ENCODE measurements around the gene VSIG8. TPM values are rescaled to one million over a fixed set of nuclear protein-coding genes. Genes with fewer than 3 reads are reported as not detected.

VSIG8 gene
- total and polyA plus RNA-seq, 2 donors (not counting 3 experiments of a cell fraction or from before 2014, with no cell fraction given), result not detected

- no peak overlapping the region for H3K4me3 ChIP-seq (replicated peaks in 1 of 3; ENCODE audit: insufficient read depth in 1 of 3, low read depth in 1 of 3, low read length in 3 of 3)
- H3K9me1 ChIP-seq (replicated peaks; ENCODE audit: control insufficient read depth, extremely low read depth, insufficient read depth, low read length), result no peaks in the 10 kb centered on the region
- H3K9me3 ChIP-seq (replicated peaks; ENCODE audit: control insufficient read depth, insufficient read depth, low read length), result no peaks in the 10 kb centered on the region
- H3K27ac ChIP-seq (ENCODE audit: insufficient read depth, low read depth, low read length), result peak overlapping the region; percentile 81
- H3K9ac ChIP-seq (replicated peaks; ENCODE audit: extremely low read depth, insufficient read depth, low read length), result peak overlapping the region; percentile 62
- H3K36me3 ChIP-seq (ENCODE audit: control insufficient read depth in 2 of 2, extremely low read depth in 1 of 2, insufficient read depth in 2 of 2, low read length in 2 of 2), result no peaks in the 10 kb centered on the region
- no peak overlapping the region for H2AFZ ChIP-seq (ENCODE audit: low read depth, low read length)
- peak; percentile 14 for DNase-seq (ENCODE audit: low read depth, low spot score)
- BruUV-seq (replicated peaks), result no TSS peak
- FAIRE-seq, result peak; percentile 37
- dilution Hi-C loops (cut with MboI; ENCODE audit: extremely low pct_ligation_motif_present, low sequenced_read_pairs) (no loop called here), intact Hi-C loops (cut with micrococcal nuclease) (no loop called here)
- no peak overlapping the region for H3K4me2 ChIP-seq (ENCODE audit: insufficient read depth, low read length)
- CTCF ChIA-PET, result interaction anchor here (1.0 to 1.2 kb wide), 2 partner anchors 96 to 112 kb away, joined by 3 to 4 read pairs; no protein-coding TSS in a partner anchor
- no peaks in the 10 kb centered on the region for H4K20me1 ChIP-seq (replicated peaks; ENCODE audit: control insufficient read depth, extremely low read depth, insufficient read depth, low read length)
- no peaks in the 10 kb centered on the region for H3K79me2 ChIP-seq (ENCODE audit: control insufficient read depth, insufficient read depth, low read length)
- peaks cover 30% of the 10 kb centered on the region for H3K4me1 ChIP-seq (ENCODE audit: control insufficient read depth, extremely low read depth, insufficient read depth, low read length)
- H3K27me3 ChIP-seq (ENCODE audit: control insufficient read depth in 2 of 2, insufficient read depth in 2 of 2, low read length in 2 of 2), result no peaks in the 10 kb centered on the region
- no peak for TF ChIP-seq POLR2AphosphoS5 (IDR thresholded peaks at IDR 0.05; ENCODE audit: insufficient read depth, low read depth, low read length)
- TF ChIP-seq MYC (IDR thresholded peaks at IDR 0.05; ENCODE audit: low read depth, low read length), result no peak
- TF ChIP-seq GATA2 (IDR thresholded peaks at IDR 0.05; ENCODE audit: insufficient read depth, insufficient read length, low read depth, low read length), result no peak
- TF ChIP-seq MAX (IDR thresholded peaks at IDR 0.05; ENCODE audit: insufficient read depth, insufficient read length), result no peak
- no peak for TF ChIP-seq CTCF (IDR thresholded peaks at IDR 0.05; ENCODE audit: extremely low read depth in 1 of 2, insufficient read depth in 1 of 2, low read depth in 1 of 2, low read length in 2 of 2)
- TF ChIP-seq POLR2A (IDR thresholded peaks at IDR 0.05; ENCODE audit: low read depth, low read length), result no peak
- TF ChIP-seq FOS (IDR thresholded peaks at IDR 0.05; ENCODE audit: borderline replicate concordance, insufficient read depth, low read length), result no peak
- no peak for TF ChIP-seq JUN (IDR thresholded peaks at IDR 0.05; ENCODE audit: borderline replicate concordance, insufficient read depth, insufficient read length, low read depth)
- TF ChIP-seq EZH2 (IDR thresholded peaks at IDR 0.05; ENCODE audit: borderline replicate concordance, low read depth, low read length, severe bottlenecking), result no peak
- POLR2A ChIA-PET, result interaction anchor here (0.9 to 1.3 kb wide), 2 partner anchors 14 to 130 kb away, joined by 3 read pairs; partner anchors contain the start of gene TAGLN2
These were observed 49.0 kb upstream of the VSIG8 start for GRCh38 chr1:159911326-159912070.
